Kidney (tissue), 14 donors: ENCODE measurements around the gene NAA15. TPM values are rescaled to one million over a fixed set of nuclear protein-coding genes. Genes with fewer than 3 reads are reported as not detected.
"Not testable (repeated sequence)": the region's sequence is repeated elsewhere in the genome, so short reads cannot be mapped to it uniquely, and the experiment has no call there.

Experiments
- DNase-seq, 5 donors: peaks; one replicate each; pipeline ENCODE4 v3.0.0-alpha.2; 2013 to 2020
- FAIRE-seq: peaks from 2 replicates; lab custom pipeline; 2012; peaks lifted over from hg19 to GRCh38; lab: Jason Lieb, UNC
- H3K27ac ChIP-seq, 2 donors: one replicate each; pipeline ENCODE4 v1.7.0; 2013; ENCODE audit warnings: low read depth in 2 of 2, low read length in 2 of 2, inconsistent platforms in 1 of 2
- H3K27me3 ChIP-seq: one replicate; pipeline ENCODE4 v1.7.1; 2013; ENCODE audit warnings: low read length, inconsistent platforms; ENCODE audit not compliant: control insufficient read depth, insufficient read depth
- H3K36me3 ChIP-seq, 3 donors: one replicate each; pipeline versions ENCODE4 v1.7.0 to v1.7.1; 2013; ENCODE audit warnings: low read length in 3 of 3, control low read depth in 1 of 3, inconsistent platforms in 1 of 3; ENCODE audit not compliant: insufficient read depth in 3 of 3, control insufficient read depth in 2 of 3
- H3K4me1 ChIP-seq, 3 donors: one replicate each; pipeline versions ENCODE4 v1.7.0 to v1.7.1; 2013; ENCODE audit warnings: low read length in 3 of 3, inconsistent platforms in 1 of 3, low read depth in 1 of 3; ENCODE audit not compliant: control insufficient read depth in 2 of 3, insufficient read depth in 2 of 3
- H3K4me3 ChIP-seq, 3 donors: one replicate each; pipeline versions ENCODE4 v1.7.0 to v1.8.1; 2013; ENCODE audit warnings: low read length in 3 of 3, control low read depth in 1 of 3, inconsistent platforms in 1 of 3
- H3K9ac ChIP-seq, 3 donors: one replicate each; pipeline versions ENCODE4 v1.7.0 to v1.7.1; 2013; ENCODE audit warnings: low read length in 3 of 3, control low read depth in 1 of 3, inconsistent platforms in 1 of 3
- H3K9me3 ChIP-seq, 3 donors: one replicate each; pipeline versions ENCODE4 v1.7.0 to v1.7.1; 2013; ENCODE audit warnings: low read length in 3 of 3, control low read depth in 1 of 3, inconsistent platforms in 1 of 3; ENCODE audit not compliant: control insufficient read depth in 2 of 3, insufficient read depth in 1 of 3
- CTCF ChIP-seq: IDR thresholded peaks from 3 replicates; pipeline ENCODE4 v1.5.1; 2012; ENCODE audit warnings: mild to moderate bottlenecking, moderate library complexity, borderline replicate concordance; ENCODE audit not compliant: insufficient read depth; ENCODE audit errors: extremely low read depth
- intact Hi-C: fragments of 100-400 bp; cut with DNase I; formaldehyde crosslinking; loops from one replicate; pipeline ENCODE4 v1.11.1; 2022
- polyA plus RNA-seq: library from polyadenylated mRNA; stranded (reverse); fragments of 350-450 nt; fragmentation: Illumina TruSeq; extraction: RNeasy Lipid Tissue Mini Kit (QIAGEN cat#74804); gene quantifications from one replicate; pipeline ENCODE4 v1.2.3, GENCODE V29; 2014; ENCODE audit warnings: low read depth, low replicate concordance; ENCODE audit not compliant: insufficient read depth
- total RNA-seq: library from RNA; stranded (reverse); fragmentation: NEBNext Ultra II Directional; extraction: Animal tissue kit (Norgen Biotek cat#: 25700); gene quantifications from one replicate; pipeline ENCODE4 v1.2.1, GENCODE V29; 2021
- donor health status: control.
- donor health status: control.
- donor health status: control.
- donor health status: control.
- donor health status: control.
- donor health status: DM: yes; HTN: yes; CAD: no.
- donor health status: Normal renal cell carcinoma (clear cell type).

Gene NAA15
- total and polyA plus RNA-seq, 2 donors from 2014 or later, result 7.0 to 38.8 TPM

DNA sequence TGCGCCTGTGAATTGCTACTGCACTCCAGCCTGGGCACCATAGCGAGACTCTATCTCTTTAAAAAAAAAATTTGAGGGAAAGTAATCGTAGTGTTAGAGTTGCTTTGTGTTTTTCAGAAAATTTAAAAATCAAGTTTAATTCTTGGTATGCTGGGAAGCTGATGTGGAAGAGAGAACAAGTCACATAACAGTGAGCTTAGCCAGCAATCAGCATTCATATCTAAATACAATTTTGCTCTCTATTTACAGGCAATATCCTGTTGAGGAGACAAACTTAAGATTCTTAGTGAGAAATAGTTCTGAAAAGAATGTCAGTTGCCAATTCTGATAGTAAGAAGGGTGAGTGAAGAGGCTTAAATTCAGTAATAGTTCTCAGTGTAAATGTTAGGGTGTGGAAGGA, 10.6 kb downstream of the NAA15 start:
- Histone ChIP-seq H3K9ac (no peak overlapping the region), H3K4me3 (no peak overlapping the region), H3K4me1 (peaks cover 0 to 5% (median 0%) of the 10 kb centered on the region in 3 donors), H3K36me3 (no peaks in the 10 kb centered on the region), H3K27me3 (no peaks in the 10 kb centered on the region), H3K9me3 (no peaks in the 10 kb centered on the region), H3K27ac (no peak overlapping the region)
- DNase-seq (no peak), FAIRE-seq (no peak)
- intact Hi-C loops, result no loop called here
- TF ChIP-seq CTCF, result no peak

DNA sequence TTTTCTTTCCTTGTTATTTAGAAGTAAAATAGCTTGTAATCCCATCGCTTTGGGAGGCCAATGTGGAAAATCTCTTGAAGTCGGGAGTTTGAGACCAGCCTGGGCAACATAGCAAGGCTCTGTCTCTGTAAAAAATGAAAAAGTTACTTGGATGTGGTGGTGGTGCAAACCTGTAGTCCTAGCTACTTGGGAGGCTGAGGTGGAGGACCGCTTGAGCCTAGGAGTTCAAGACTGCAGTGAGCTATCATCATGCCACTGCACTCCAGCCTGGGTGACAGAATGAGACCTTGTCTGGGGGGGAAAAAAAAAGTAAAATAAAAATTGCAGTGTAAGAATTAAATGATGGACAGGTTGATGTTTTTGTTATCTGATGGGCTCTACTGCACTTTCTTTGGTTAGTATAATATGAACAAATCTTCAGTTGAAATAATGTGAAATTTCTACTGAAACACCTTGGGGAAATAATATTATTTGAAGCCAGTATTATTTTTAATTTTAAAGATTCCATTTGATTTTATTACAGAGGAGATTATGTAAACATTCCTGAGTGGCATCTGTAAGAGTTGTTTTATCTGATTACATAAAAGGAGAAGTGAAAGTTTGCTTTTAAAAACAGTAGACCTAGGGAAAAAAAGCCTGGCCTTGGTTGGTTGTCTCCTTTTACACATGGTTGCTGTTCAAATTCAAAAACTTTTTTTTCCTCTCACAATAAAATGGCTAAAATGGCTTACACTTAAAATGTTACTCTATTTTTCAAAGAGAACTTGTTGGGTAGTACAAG, 11.4 kb downstream of the NAA15 start:
- peaks cover 0 to 5% (median 0%) of the 10 kb centered on the region in 3 donors for H3K4me1 ChIP-seq
- no peak for TF ChIP-seq CTCF
- no peak overlapping the region for H3K27ac ChIP-seq
- no peaks in the 10 kb centered on the region for H3K36me3 ChIP-seq
- no peak overlapping the region for H3K4me3 ChIP-seq
- no peaks in the 10 kb centered on the region for H3K9me3 ChIP-seq
- H3K9ac ChIP-seq, result no peak overlapping the region
- H3K27me3 ChIP-seq, result no peaks in the 10 kb centered on the region
- DNase-seq, result no peak
- intact Hi-C loops, result no loop called here
- FAIRE-seq, result peak; percentile 82

DNA sequence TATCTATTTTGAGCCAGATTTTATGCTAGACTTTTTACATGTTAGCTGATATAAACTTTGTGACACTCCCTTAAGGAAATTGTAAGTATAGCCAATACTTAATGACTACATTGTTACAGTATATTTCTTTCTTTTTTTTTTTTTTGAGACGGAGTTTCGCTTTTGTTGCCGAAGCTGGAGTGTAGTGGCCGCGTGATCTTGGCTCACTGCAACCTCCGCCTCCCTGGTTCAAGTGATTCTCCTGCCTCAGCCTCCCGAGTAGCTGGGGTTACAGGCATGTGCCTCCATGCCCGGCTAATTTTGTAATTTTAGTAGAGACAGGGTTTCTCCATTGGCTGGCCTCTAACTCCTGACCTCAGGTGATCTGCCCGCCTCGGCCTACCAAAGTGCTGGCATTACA, 12.1 kb downstream of the NAA15 start:
- DNase-seq, intact Hi-C loops, H3K4me1 ChIP-seq, H3K9me3 ChIP-seq, FAIRE-seq, H3K9ac ChIP-seq, H3K27me3 ChIP-seq, H3K36me3 ChIP-seq, H3K27ac ChIP-seq, H3K4me3 ChIP-seq: not testable (repeated sequence)

DNA sequence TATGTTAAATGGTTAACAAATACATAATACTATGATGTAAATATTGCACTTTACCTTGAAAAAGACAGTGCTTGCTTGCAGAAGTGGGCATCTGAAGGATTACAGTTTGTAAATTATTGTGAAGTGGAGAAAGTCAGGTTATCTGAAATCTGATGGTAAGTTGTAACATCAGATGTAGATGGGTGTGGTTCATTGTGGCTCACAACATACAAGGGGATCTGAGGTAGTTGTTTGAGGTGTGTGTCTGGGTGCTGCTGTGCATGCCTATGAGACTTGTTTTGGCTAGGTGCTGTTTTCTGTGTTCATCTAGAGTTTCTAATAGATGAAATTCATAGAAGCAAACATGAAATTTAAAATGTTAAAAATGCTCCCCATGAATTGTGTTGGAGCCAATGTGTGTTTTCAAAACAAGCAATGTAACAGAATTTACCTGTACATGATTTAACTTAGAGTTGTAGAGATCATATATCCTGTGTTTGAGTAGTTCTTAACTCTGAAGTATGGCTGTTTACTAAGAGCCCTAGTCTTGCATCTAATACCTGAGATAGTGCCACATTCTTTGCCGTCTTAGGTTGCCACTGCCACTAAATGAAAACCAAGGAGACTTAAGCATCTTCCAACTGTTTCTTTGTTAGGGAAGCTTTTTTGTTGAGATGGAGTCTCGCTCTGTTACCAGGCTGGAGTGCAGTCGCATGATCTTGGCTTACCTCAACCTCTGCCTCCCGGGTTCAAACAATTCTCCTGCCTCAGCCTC, 12.9 kb downstream of the NAA15 start:
- no peak overlapping the region for H3K4me3 ChIP-seq
- H3K4me1 ChIP-seq, result peaks cover 0 to 5% (median 0%) of the 10 kb centered on the region in 3 donors
- DNase-seq (no peak), FAIRE-seq (no peak)
- no peaks in the 10 kb centered on the region for H3K36me3 ChIP-seq
- H3K27ac ChIP-seq, result no peak overlapping the region
- intact Hi-C loops, result no loop called here
- no peak overlapping the region for H3K9ac ChIP-seq
- H3K9me3 ChIP-seq, result no peaks in the 10 kb centered on the region
- no peaks in the 10 kb centered on the region for H3K27me3 ChIP-seq
- TF ChIP-seq CTCF, result no peak
